BE2C (cell line): ENCODE results near the gene HGD.

ENCODE experiments used
- DNase-seq: peaks from one replicate; pipeline ENCODE4 v3.0.0-alpha.2; 2020
- H3K27me3 ChIP-seq: fragments of 250-450 bp; sonication (Bioruptor Pico); 2 replicates; pipeline ENCODE4 v1.5.1; 2020; ENCODE audit warnings: mild to moderate bottlenecking
- H3K36me3 ChIP-seq: fragments of 250-450 bp; sonication (Bioruptor Pico); 2 replicates; pipeline ENCODE4 v1.5.1; 2020; ENCODE audit warnings: mild to moderate bottlenecking
- H3K4me1 ChIP-seq: fragments of 250-450 bp; sonication (Bioruptor Pico); 2 replicates; pipeline ENCODE4 v1.5.1; 2020
- H3K4me3 ChIP-seq: 2 replicates; pipeline ENCODE4 v1.5.1; 2011; ENCODE audit warnings: low read depth, low read length
- H3K9me3 ChIP-seq: fragments of 250-450 bp; sonication (Bioruptor Pico); 2 replicates; pipeline ENCODE4 v1.5.1; 2020
- CTCF ChIP-seq: IDR thresholded peaks from 2 replicates; pipeline ENCODE4 v1.5.1; 2012; ENCODE audit warnings: mild to moderate bottlenecking, low read depth, low read length

HGD gene

GRCh38 chr3:120670576-120670975 is 11.5 kb downstream of the HGD start:
- no peak for DNase-seq
- no peaks in the 10 kb centered on the region for H3K4me1 ChIP-seq
- H3K4me3 ChIP-seq: no peak overlapping the region
- H3K36me3 ChIP-seq: no peaks in the 10 kb centered on the region
- no peaks in the 10 kb centered on the region for H3K27me3 ChIP-seq
- no peaks in the 10 kb centered on the region for H3K9me3 ChIP-seq
- TF ChIP-seq CTCF: no peak

GRCh38 chr3:120664926-120665325 is 17.1 kb downstream of the HGD start:
- Histone ChIP-seq H3K4me3 (no peak overlapping the region), H3K27me3 (no peaks in the 10 kb centered on the region), H3K4me1 (no peaks in the 10 kb centered on the region), H3K36me3 (no peaks in the 10 kb centered on the region), H3K9me3 (no peaks in the 10 kb centered on the region)
- no peak for TF ChIP-seq CTCF
- no peak for DNase-seq

GRCh38 chr3:120661945-120662344 is 20.1 kb downstream of the HGD start:
- DNase-seq: no peak
- no peak for TF ChIP-seq CTCF

GRCh38 chr3:120661106-120661905 is 20.7 kb downstream of the HGD start:
- H3K9me3 ChIP-seq: no peaks in the 10 kb centered on the region

More at GRCh38 chr3:120661945-120662344, 20.1 kb downstream of the HGD start:
- no peaks in the 10 kb centered on the region for H3K36me3 ChIP-seq
- H3K4me1 ChIP-seq: no peaks in the 10 kb centered on the region
- no peaks in the 10 kb centered on the region for H3K9me3 ChIP-seq
- H3K27me3 ChIP-seq: no peaks in the 10 kb centered on the region
- no peak overlapping the region for H3K4me3 ChIP-seq

GRCh38 chr3:120659834-120660233 is 22.2 kb downstream of the HGD start:
- Histone ChIP-seq H3K9me3 (no peaks in the 10 kb centered on the region), H3K4me1 (no peaks in the 10 kb centered on the region), H3K4me3 (no peak overlapping the region), H3K27me3 (no peaks in the 10 kb centered on the region), H3K36me3 (no peaks in the 10 kb centered on the region)
- DNase-seq: no peak
- TF ChIP-seq CTCF: no peak

More at GRCh38 chr3:120661106-120661905, 20.7 kb downstream of the HGD start:
- Histone ChIP-seq H3K4me1 (no peaks in the 10 kb centered on the region), H3K4me3 (no peak overlapping the region), H3K27me3 (no peaks in the 10 kb centered on the region), H3K36me3 (no peaks in the 10 kb centered on the region)
- TF ChIP-seq CTCF: no peak
- no peak for DNase-seq

GRCh38 chr3:120659285-120659684 is 22.8 kb downstream of the HGD start:
- TF ChIP-seq CTCF: no peak

More at GRCh38 chr3:120659285-120659684, 22.8 kb downstream of the HGD start:
- DNase-seq: no peak
- H3K4me3 ChIP-seq: no peak overlapping the region
- no peaks in the 10 kb centered on the region for H3K4me1 ChIP-seq
- no peaks in the 10 kb centered on the region for H3K9me3 ChIP-seq
- H3K36me3 ChIP-seq: no peaks in the 10 kb centered on the region
- no peaks in the 10 kb centered on the region for H3K27me3 ChIP-seq
